ENCODE measurements around the gene NARS2.
"Not testable (repeated sequence)": the region's sequence is repeated elsewhere in the genome, so short reads cannot be mapped to it uniquely, and the experiment has no call there.

The NARS2 gene

DNA sequence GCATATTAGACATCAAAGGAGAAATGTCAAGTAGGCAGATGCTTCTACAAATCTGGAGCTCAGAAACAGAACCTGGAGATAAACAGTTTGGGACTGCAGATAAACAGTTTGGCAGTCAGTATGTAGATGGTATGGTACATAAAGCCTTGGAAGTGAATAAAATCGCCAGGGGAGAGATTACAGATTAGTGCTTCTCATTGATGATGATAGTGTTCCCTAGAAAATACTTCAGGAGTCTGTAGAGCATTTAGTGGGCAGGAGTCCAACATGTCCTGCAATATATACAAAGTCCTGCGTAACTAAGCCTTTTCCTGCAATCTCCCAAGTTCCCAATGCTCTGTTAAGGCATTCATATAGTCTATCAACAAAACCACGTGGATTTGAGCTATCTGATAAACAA is 35.2 kb downstream of the NARS2 start:
- no peak for DNase-seq

DNA sequence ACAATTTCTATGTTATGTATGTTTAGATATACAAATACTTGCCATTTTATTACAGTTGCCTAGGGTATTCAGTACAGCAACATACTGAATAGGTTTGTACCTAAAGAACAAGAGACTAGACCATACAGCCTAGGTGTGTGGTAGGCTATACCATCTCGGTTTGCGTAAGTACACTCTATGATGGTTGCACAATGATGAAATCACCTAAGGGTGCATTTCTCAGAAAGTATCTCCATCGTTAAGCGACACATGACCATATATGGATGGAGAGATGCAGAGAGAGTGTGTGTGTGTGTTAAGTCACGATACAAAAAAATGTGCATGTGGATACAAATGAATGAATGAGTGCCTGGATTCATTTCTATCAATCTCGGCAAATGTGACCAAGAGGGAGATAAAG is 37.7 kb downstream of the NARS2 start:
- no peak for DNase-seq

GRCh38 chr11:78535920-78536319 is 38.7 kb downstream of the NARS2 start:
- DNase-seq = no peak

DNA sequence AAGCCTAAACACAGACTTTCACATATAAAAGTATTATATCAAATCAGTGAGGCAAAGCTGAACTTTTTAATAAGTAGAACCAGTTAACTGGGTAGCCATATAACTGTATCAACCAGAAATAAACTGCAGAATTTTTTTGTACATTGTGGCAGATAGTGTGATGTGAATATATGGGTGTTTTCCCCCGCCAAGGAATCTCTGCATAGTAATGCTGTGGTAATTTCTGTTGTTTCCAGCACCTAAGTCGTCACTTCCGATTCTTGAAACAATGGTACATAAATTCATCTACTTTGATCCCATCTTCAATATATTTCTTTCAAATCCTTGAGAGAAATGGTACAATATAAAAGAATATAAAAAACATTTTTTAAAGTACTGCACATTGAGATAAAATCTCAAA is 39.6 kb downstream of the NARS2 start:
- no peak for DNase-seq

- DNase-seq = no peak
These were observed 41.3 kb downstream of the NARS2 start for GRCh38 chr11:78533399-78533798.

DNA sequence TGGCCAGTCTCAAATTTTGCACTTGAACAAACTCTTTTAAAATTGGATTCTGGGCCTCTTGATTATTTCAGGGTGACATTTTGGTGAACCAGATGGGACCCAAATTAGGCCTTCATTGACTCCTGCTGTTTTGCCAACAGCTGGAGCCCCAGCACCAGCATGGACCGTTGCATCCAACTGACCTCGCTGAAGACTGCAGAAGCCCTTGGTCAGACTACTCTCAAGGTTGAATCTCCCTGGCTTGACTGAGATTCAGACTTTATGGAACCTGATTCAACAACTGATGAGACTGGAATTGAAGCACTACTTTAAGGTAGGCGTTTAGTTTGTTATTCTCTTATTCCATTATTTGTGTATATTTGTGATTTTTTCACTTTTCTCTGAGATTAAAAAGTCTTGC is 41.7 kb downstream of the NARS2 start:
- DNase-seq = no peak

DNA sequence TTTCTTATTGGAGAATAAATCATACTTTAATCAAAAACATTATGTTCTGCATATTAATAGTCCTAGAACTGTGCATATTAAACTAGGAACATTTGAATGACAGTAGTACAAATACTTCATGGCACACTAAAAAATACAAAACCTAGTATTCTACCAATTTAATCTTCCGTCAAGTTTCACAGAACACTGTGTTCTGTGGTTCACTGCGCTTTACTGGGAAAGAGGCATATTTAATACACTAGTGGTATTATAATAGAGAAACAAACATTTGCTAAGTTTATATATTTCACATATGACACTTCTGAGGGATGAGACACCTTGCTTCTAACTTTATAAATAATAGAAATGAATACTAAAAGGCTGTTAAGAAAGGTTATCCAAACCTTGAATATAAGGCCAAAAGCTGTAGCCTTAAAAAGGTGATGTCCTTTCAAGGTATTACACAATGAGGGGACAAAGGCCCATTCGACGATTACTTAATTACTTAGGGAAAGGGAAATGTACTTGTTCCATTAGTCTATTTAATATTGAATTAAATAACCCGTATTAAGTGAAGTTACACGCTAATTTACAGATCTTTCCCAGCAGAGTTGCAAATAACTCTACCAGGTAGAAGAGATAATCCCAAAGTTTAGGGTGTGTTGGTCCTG is 48.0 kb downstream of the NARS2 start:
- no peak for DNase-seq

DNA sequence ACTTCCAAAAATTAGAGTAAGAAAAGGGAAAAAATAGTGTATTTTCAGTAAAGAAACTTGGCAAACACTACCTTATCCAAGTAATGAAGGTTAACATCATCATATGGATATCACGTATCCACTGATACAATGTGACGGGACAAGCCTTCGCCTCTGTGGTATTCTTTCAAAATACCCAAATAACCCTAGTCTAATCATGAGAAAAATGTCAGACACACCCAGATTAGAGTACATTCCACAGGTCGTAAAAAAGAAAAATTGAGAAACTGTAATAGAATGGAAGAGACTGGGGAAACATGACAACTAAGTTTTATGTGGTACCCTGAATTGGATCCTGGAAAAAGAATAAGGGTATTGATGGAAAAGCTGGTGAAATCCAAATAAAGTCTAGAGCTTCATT is 48.9 kb downstream of the NARS2 start:
- DNase-seq = no peak

GRCh38 chr11:78520230-78520629 is 54.4 kb downstream of the NARS2 start:
- no peak for DNase-seq

GRCh38 chr11:78516281-78516680 is 58.4 kb downstream of the NARS2 start:
- DNase-seq = no peak

DNA sequence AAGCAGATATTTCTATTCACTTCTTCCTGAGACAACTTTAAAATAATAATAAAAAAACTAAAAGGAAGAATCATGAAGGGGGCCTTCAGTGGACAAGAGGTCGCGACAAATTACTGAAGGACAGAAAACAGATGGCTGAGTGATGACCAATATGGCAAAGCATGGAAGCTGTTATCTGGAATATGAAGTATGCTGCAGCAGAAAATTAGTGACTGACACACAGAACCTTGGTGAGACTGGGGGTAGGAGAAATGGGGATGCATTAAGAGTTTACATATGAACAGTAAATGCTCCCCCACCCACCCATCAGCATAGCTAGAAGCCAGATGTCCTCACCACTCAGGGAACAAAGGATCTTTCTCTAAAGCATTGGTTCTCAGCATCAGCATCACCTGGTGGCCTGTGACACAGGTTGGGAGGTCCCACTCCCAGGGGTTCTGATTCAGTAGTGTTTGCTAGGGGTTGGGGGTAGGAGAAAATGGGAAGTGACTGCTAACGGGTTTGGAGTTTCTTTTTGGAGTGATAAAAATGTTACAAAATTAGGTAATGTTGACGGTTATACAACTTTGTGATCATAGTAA is 59.7 kb downstream of the NARS2 start:
- DNase-seq = no peak

DNA sequence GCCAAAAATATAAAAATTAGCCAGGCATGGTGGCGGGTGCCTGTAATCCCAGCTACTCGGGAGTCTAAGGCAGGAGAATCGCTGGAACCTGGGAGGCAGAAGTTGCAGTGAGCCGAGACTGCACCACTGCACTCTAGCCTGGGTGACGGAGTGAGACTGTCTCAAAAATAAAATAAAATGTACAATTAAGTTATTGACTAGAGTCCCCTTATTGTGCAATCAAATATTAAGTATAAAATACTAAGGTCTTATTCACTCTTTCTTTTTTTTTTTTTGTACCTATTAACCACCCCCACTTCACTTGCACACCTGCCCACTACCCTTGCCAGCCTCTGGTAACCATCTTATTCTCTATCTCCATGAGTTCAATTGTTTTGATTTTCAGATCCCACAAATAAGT is 61.6 kb downstream of the NARS2 start:
- DNase-seq = not testable (repeated sequence)

- DNase-seq = no peak
These were observed 64.1 kb downstream of the NARS2 start for GRCh38 chr11:78510597-78510996.

DNA sequence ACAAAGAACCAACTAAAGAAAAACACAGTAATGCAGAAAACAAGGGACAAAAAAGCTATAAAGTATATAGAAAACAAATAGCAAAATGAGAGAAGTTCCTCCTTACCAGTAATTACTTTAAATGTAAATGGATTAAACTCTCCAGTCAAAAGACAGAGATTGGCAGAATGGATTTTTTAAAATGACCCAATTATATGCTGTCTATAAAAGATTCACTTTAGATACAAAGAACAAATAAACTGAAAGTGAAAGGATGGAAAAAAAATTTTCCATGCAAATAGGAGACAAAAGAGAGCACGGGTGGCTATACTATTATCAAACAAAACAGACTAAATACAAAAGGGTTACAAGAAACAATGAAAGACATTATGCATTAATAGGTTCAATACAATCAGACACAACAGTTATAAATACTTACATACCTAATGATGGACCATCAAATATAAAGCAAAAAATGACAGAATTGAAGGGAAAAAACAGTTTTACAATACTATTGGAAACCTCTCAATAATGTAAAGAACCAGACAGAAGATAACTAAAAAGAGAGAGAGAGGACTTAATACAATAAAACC is 64.6 kb downstream of the NARS2 start:
- no peak for DNase-seq

DNA sequence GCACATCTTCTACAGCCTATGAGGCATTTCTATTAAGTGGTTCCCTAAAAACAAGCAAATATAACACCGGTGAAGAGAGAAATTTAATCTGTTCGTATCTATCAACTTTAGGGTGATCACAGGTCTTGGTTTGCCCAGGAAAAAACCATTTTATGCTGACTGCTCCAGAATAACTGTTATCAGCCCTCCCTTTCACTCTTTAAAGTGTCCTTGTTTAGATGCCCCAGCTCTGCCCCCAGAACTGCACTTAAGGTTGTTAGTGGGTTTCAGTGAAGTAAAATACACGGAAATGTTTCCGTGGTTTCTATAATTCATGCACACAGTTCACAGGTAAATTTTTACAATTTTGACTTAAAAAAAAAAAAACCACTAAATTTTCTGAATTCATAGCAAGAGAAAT is 70.0 kb downstream of the NARS2 start:
- no peak for DNase-seq

GRCh38 chr11:78504181-78504580 is 70.5 kb downstream of the NARS2 start:
- no peak for DNase-seq

DNA sequence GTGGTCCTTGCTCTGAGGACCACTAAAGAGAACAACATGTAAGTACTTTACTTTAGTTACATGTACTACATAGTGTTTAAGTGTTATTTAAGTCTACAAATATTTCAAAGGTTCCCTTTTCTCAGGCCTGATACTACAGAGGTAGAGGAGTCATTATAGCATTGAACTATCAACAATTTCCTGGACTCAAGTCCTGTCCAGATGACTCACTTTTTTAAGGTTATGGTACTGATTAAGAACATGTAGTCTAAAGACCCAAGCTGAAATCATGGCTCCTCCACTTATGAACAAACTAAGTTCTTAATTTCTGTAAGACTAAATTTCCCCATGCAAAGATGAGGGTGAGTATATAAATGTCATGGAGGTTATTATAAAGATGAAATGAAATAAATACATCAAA is 74.7 kb downstream of the NARS2 start:
- no peak for DNase-seq

GRCh38 chr11:78497293-78497692 is 77.4 kb downstream of the NARS2 start:
- DNase-seq = no peak

DNA sequence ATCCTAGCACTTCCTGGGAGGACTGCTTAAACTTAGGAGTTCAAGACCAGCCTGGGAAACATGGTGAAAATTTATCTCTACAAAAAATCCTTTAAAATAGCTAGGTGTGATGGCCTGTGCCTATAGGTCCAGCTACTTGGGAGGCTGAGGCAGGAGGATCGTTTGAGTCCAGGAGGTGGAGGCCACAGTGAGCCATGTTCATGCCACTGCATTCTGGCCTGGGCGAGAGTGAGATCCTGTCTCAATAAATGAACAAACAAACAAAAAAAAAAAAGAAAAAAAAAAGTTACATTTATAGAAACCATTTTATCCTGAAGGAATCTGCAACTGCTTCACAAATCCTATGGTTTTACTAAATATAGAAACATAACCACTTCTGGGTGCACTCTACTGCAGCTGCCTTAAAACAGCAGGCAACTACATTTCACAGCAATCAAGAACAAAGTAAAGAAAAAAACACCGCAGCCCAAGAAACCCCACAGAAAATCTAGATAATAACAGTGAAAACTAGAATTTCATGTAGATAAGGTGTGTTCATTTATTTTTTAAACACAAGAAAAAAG is 81.2 kb downstream of the NARS2 start:
- DNase-seq = no peak

GRCh38 chr11:78492973-78493372 is 81.7 kb downstream of the NARS2 start:
- DNase-seq = no peak

- no peak for DNase-seq
These were observed 85.5 kb downstream of the NARS2 start for GRCh38 chr11:78489184-78489583.

- DNase-seq = no peak
These were observed 96.1 kb downstream of the NARS2 start for GRCh38 chr11:78478536-78478935.

- DNase-seq = no peak
These were observed 98.6 kb downstream of the NARS2 start for GRCh38 chr11:78476066-78476465.

- DNase-seq = no peak
These were observed 100.2 kb downstream of the NARS2 start for GRCh38 chr11:78474451-78474850.

GRCh38 chr11:78472905-78473304 is 101.8 kb downstream of the NARS2 start:
- DNase-seq = no peak
